Endodermal cell (in vitro differentiated cells): ENCODE results near the gene ANO1. TPM values are rescaled to one million over a fixed set of nuclear protein-coding genes. Genes with fewer than 3 reads are reported as not detected.

Source experiments
- DNase-seq: peaks from one replicate; pipeline ENCODE4 v3.0.0-alpha.2; 2017
- H3K27ac ChIP-seq: 2 replicates; pipeline ENCODE4 v1.5.1; 2013; ENCODE audit warnings: mild to moderate bottlenecking, low read depth, low read length, moderate library complexity
- H3K27me3 ChIP-seq: 2 replicates; pipeline ENCODE4 v1.6.1; 2013; ENCODE audit warnings: mild to moderate bottlenecking, low read length, moderate library complexity; ENCODE audit not compliant: insufficient read depth, control insufficient read depth, poor library complexity, severe bottlenecking
- H3K36me3 ChIP-seq: 2 replicates; pipeline ENCODE4 v1.7.0; 2013; ENCODE audit warnings: mild to moderate bottlenecking, low read length, moderate library complexity; ENCODE audit not compliant: control insufficient read depth, insufficient read depth
- H3K4me1 ChIP-seq: one replicate; pipeline ENCODE4 v1.7.0; 2013; ENCODE audit warnings: low read length; ENCODE audit not compliant: control insufficient read depth, insufficient read depth
- H3K4me3 ChIP-seq: 2 replicates; pipeline ENCODE4 v1.5.1; 2013; ENCODE audit warnings: mild to moderate bottlenecking, low read length, moderate library complexity
- H3K9ac ChIP-seq: 2 replicates; pipeline ENCODE4 v1.6.1; 2013; ENCODE audit warnings: mild to moderate bottlenecking, low read length, moderate library complexity; ENCODE audit not compliant: poor library complexity, severe bottlenecking; ENCODE audit errors: extremely low read depth
- H3K9me3 ChIP-seq: 2 replicates; pipeline ENCODE4 v1.6.1; 2013; ENCODE audit warnings: mild to moderate bottlenecking, low read length, moderate library complexity; ENCODE audit not compliant: control insufficient read depth
- H3K27ac Mint-ChIP-seq: 2 replicates; pipeline ENCODE4 v1.8.0; 2020; ENCODE audit warnings: mixed read lengths
- H3K27me3 Mint-ChIP-seq: 2 replicates; pipeline ENCODE4 v1.8.0; 2021; ENCODE audit warnings: mild to moderate bottlenecking, mixed read lengths; ENCODE audit not compliant: insufficient read depth
- H3K36me3 Mint-ChIP-seq: 2 replicates; pipeline ENCODE4 v1.8.0; 2020; ENCODE audit warnings: low read depth, mixed read lengths
- H3K4me1 Mint-ChIP-seq: 2 replicates; pipeline ENCODE4 v1.8.0; 2020; ENCODE audit warnings: mixed read lengths
- H3K4me3 Mint-ChIP-seq: 2 replicates; pipeline ENCODE4 v1.8.0; 2020; ENCODE audit warnings: mild to moderate bottlenecking, moderate library complexity, mixed read lengths
- H3K9me3 Mint-ChIP-seq: 2 replicates; pipeline ENCODE4 v1.8.0; 2020; ENCODE audit warnings: mild to moderate bottlenecking, mixed read lengths
- WGBS, 2 experiments: methylation state at CpG; one replicate each; pipeline versions ENCODE4 v1.1.5 to v1.1.7; 2013; ENCODE audit warnings: missing lambda C conversion rate in 2 of 2, mixed read lengths in 1 of 2; ENCODE audit not compliant: insufficient coverage in 1 of 2, insufficient read length in 1 of 2; 5-methylcytosine and 5-hydroxymethylcytosine counted together
- total RNA-seq, 2 donors: library from RNA; stranded (reverse); fragmentation: NEBNext Ultra II Directional in 1 of 2; extraction: Animal tissue kit (Norgen Biotek cat#: 25700) in 1 of 2; gene quantifications; 2 replicates in 1 of 2; 3 replicates in 1 of 2; pipeline ENCODE4 v1.2.1, GENCODE V29; 2021
- TF ChIP-seq, protein P1 (sequence below): fragments of 200-600 bp; sonication (generic); conservative IDR thresholded peaks from 2 replicates; pipeline ENCODE4 v1.5.0; 2021; ENCODE audit warnings: antibody characterized with exemption, mild to moderate bottlenecking

ANO1 gene
- total RNA-seq, 2 donors from 2014 or later: 3.0 to 7.7 TPM

DNA sequence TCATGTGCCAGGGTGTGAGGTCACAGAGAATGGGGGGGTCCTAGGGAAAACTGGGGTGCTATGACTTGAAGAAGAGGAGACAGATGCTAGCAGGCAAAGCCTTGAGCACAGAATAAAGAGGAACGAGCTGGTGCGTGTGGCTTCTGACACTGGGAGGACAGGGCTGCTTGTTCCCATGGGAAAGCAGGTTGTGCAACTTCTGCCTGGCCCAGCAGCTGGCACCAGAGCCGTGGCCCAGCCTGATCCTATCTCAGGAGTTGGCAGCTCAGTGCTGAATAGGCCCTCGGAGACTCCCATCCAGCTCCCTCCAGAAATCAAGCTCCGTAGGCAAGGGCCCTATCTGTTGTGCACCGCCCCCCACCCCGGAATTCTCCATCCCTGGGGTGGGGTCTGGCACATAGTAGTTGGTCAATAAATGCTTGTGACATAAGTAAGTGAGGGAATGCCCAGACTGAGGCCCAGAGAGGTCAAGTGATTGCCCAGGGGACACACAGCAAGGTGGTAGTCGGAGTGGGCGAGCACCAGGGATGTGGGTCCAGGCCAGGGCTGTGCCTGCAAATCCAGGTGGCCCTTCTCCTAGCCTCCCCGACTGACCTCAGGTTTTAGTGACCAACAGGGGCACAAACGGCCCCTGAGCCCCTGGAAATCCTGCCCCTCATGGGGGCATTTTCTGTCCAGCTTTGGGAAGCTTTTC, 105.5 kb downstream of the ANO1 start:
- no peak overlapping the region for H3K4me3 ChIP-seq
- no peak overlapping the region for H3K27ac ChIP-seq
- TF ChIP-seq, protein P1, sequence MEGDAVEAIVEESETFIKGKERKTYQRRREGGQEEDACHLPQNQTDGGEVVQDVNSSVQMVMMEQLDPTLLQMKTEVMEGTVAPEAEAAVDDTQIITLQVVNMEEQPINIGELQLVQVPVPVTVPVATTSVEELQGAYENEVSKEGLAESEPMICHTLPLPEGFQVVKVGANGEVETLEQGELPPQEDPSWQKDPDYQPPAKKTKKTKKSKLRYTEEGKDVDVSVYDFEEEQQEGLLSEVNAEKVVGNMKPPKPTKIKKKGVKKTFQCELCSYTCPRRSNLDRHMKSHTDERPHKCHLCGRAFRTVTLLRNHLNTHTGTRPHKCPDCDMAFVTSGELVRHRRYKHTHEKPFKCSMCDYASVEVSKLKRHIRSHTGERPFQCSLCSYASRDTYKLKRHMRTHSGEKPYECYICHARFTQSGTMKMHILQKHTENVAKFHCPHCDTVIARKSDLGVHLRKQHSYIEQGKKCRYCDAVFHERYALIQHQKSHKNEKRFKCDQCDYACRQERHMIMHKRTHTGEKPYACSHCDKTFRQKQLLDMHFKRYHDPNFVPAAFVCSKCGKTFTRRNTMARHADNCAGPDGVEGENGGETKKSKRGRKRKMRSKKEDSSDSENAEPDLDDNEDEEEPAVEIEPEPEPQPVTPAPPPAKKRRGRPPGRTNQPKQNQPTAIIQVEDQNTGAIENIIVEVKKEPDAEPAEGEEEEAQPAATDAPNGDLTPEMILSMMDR: no peak
- 94% methylated on average over 6 to 11 of the region's 11 CpGs for WGBS, 2 experiments
- H3K4me1 ChIP-seq: peaks cover 3% of the 10 kb centered on the region
- no peaks in the 10 kb centered on the region for H3K36me3 ChIP-seq
- H3K36me3 Mint-ChIP-seq: no peaks in the 10 kb centered on the region
- H3K4me1 Mint-ChIP-seq: peaks cover 3% of the 10 kb centered on the region
- H3K27me3 Mint-ChIP-seq: no peaks in the 10 kb centered on the region
- H3K27me3 ChIP-seq: no peaks in the 10 kb centered on the region
- no peak for DNase-seq
- H3K9ac ChIP-seq: no peak overlapping the region
- no peaks in the 10 kb centered on the region for H3K9me3 ChIP-seq
- no peak overlapping the region for H3K27ac Mint-ChIP-seq
- no peak overlapping the region for H3K4me3 Mint-ChIP-seq
- H3K9me3 Mint-ChIP-seq: no peaks in the 10 kb centered on the region

DNA sequence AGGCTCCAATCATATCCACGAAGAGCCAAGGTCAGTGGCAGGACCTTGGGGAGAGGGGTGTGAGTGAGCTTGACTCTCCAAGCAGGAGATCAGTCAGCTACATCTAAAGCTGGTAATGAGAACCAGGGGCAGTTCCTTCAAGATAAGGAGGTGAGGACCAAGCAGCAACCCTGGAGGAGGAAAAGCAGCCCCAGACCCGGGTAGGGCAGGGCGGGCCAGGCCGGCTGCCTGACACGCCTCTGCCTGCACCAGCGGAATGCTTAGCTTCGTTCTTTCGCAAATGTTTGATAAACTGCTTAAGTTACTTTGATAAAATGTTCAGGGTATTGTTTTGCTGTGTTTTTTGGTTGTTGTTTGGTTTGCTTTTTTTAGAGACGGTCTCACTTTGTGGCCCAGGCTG, 106.3 kb downstream of the ANO1 start:
- no peaks in the 10 kb centered on the region for H3K9me3 ChIP-seq
- H3K9ac ChIP-seq: no peak overlapping the region
- Mint-ChIP-seq H3K27me3 (no peaks in the 10 kb centered on the region), H3K9me3 (no peaks in the 10 kb centered on the region), H3K4me1 (peaks cover 3% of the 10 kb centered on the region), H3K36me3 (no peaks in the 10 kb centered on the region), H3K4me3 (no peak overlapping the region), H3K27ac (no peak overlapping the region)
- WGBS, 2 experiments: 88 to 90% methylated on average over 7 to 9 of the region's 9 CpGs
- DNase-seq: no peak
- no peaks in the 10 kb centered on the region for H3K27me3 ChIP-seq
- peaks cover 3% of the 10 kb centered on the region for H3K4me1 ChIP-seq
- no peak overlapping the region for H3K4me3 ChIP-seq
- TF ChIP-seq, protein P1: no peak
- no peaks in the 10 kb centered on the region for H3K36me3 ChIP-seq
- H3K27ac ChIP-seq: no peak overlapping the region

DNA sequence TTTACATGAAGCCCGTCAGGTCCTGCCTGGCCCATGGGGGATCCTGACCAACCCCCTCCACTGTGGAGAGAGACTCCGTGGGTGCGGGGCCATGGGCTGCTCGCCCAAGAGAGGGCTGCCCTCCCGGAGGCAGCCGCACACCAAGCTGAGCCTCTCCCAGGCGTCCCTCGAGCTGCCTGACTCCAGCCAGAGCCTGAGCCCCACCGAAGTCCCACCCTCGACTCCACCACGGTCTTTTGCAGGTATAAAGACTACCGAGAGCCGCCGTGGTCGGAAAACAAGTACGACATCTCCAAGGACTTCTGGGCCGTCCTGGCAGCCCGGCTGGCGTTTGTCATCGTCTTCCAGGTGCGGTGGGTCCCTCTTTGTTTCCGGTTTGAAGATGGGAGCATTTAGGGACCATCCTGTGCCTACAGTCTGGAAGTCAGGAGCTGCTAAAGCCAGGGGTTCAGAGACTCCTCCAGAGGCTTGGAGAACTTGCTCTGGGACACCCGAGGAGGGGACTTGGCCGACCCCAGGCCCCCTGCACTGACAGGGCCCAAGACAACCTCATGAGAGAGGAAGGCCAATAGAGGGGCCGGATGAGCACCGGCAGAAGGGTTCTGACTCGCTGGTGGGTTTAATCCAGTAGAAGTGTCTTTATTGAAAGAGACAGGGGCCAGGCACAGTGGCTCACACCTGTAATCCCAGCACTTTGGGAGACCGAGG, 107.4 kb downstream of the ANO1 start:
- H3K9me3 ChIP-seq: no peaks in the 10 kb centered on the region

More for the DNA sequence above, 107.4 kb downstream of the ANO1 start:
- H3K36me3 ChIP-seq: no peaks in the 10 kb centered on the region
- Mint-ChIP-seq H3K27me3 (no peaks in the 10 kb centered on the region), H3K4me1 (peaks cover 3% of the 10 kb centered on the region), H3K27ac (no peak overlapping the region), H3K36me3 (no peaks in the 10 kb centered on the region), H3K4me3 (no peak overlapping the region), H3K9me3 (no peaks in the 10 kb centered on the region)
- peaks cover 3% of the 10 kb centered on the region for H3K4me1 ChIP-seq
- TF ChIP-seq, protein P1: no peak
- no peak for DNase-seq
- no peaks in the 10 kb centered on the region for H3K27me3 ChIP-seq
- H3K4me3 ChIP-seq: no peak overlapping the region
- WGBS, 2 experiments: 91 to 99% methylated on average over 17 to 28 of the region's 28 CpGs
- no peak overlapping the region for H3K9ac ChIP-seq
- no peak overlapping the region for H3K27ac ChIP-seq
